B cell (primary cell): Measurements from ENCODE around the gene OTUD3. TPM values are rescaled to one million over a fixed set of nuclear protein-coding genes. Genes with fewer than 3 reads are reported as not detected.

Experiments used
- ATAC-seq: fragments of 200-7000 bp; cut with Tn5 transposase; one replicate; pipeline ENCODE4 v1.10.0; 2021; ENCODE audit warnings: low read depth, mild to moderate bottlenecking, moderate number of reproducible peaks, moderate library complexity
- CTCF ChIA-PET: fragments of 350-600 bp; sonication (Branson Sonifier 250); formaldehyde crosslinking; loops from one replicate; lab custom pipeline; 2021; ENCODE audit warnings: antibody characterized with exemption, inconsistent platforms; lab: Charles Lee
- POLR2A ChIA-PET: fragments of 350-600 bp; sonication (Branson Sonifier 250); formaldehyde crosslinking; loops from one replicate; lab custom pipeline; 2021; ENCODE audit warnings: antibody characterized with exemption; lab: Charles Lee
- DNase-seq: peaks from one replicate; pipeline ENCODE4 v3.0.0; 2013
- H2AFZ ChIP-seq: 2 replicates; pipeline ENCODE4 v1.6.1; 2012; ENCODE audit warnings: mild to moderate bottlenecking, low read depth, low read length; ENCODE audit not compliant: insufficient read depth, poor library complexity, severe bottlenecking
- H3K27ac ChIP-seq, 2 donors: 1 replicate in 1 of 2; 2 replicates in 1 of 2; pipeline ENCODE4 v1.5.1; 2012 to 2013; ENCODE audit warnings: low read length in 2 of 2, mild to moderate bottlenecking in 2 of 2, moderate library complexity in 1 of 2
- H3K27me3 ChIP-seq, 4 experiments: fragments of 200-600 bp in 1 of 4; sonication (generic) in 1 of 4; replicated peaks in 1 of 4; 1 replicate in 2 of 4; 2 replicates in 2 of 4; pipeline versions ENCODE4 v1.6.1 to v1.7.0; 2013 to 2016; ENCODE audit warnings: low read length in 3 of 4, mild to moderate bottlenecking in 2 of 4, mixed read lengths in 1 of 4, moderate library complexity in 1 of 4; ENCODE audit not compliant: insufficient read depth in 4 of 4, control insufficient read depth in 3 of 4; ENCODE audit errors: control extremely low read depth in 1 of 4
- H3K36me3 ChIP-seq, 2 experiments: replicated peaks in 1 of 2; 1 replicate in 1 of 2; 2 replicates in 1 of 2; pipeline versions ENCODE4 v1.6.1 to v1.7.1; 2013; ENCODE audit warnings: low read length in 1 of 2; ENCODE audit not compliant: insufficient read depth in 2 of 2, control insufficient read depth in 1 of 2; ENCODE audit errors: control extremely low read depth in 1 of 2, extremely low read depth in 1 of 2
- H3K4me1 ChIP-seq, 2 donors: fragments of 200-600 bp in 1 of 2; sonication (generic) in 1 of 2; 1 replicate in 1 of 2; 2 replicates in 1 of 2; pipeline versions ENCODE4 v1.5.1 to v1.6.1; 2013 to 2017; ENCODE audit warnings: low read length in 2 of 2; ENCODE audit not compliant: control insufficient read depth in 2 of 2, insufficient read depth in 2 of 2
- H3K4me2 ChIP-seq: replicated peaks from 2 replicates; pipeline ENCODE3; 2012; ENCODE audit warnings: mild to moderate bottlenecking, low read depth, low read length; ENCODE audit not compliant: poor library complexity, severe bottlenecking
- H3K4me3 ChIP-seq, 5 experiments: fragments of 200-600 bp in 1 of 5; sonication (generic) in 1 of 5; 1 replicate in 3 of 5; 2 replicates in 2 of 5; pipeline versions ENCODE4 v1.5.1 to v1.7.0; 2011 to 2016; ENCODE audit warnings: low read length in 4 of 5, mild to moderate bottlenecking in 4 of 5, low read depth in 2 of 5, control low read depth in 1 of 5, moderate library complexity in 1 of 5; ENCODE audit not compliant: insufficient read depth in 1 of 5; ENCODE audit errors: control extremely low read depth in 1 of 5, extremely low read depth in 1 of 5
- H3K79me2 ChIP-seq: fragments of 200-600 bp; sonication (generic); one replicate; pipeline ENCODE4 v1.6.0; 2016; ENCODE audit warnings: low read length; ENCODE audit not compliant: control insufficient read depth, insufficient read depth
- H3K9ac ChIP-seq: fragments of 200-600 bp; sonication (generic); 2 replicates; pipeline ENCODE4 v1.6.1; 2017; ENCODE audit warnings: mild to moderate bottlenecking, low read length, moderate library complexity
- H3K9me3 ChIP-seq, 3 donors: one replicate each; pipeline versions ENCODE4 v1.6.1 to v1.7.1; 2013; ENCODE audit warnings: low read length in 2 of 3; ENCODE audit not compliant: control insufficient read depth in 2 of 3, insufficient read depth in 1 of 3; ENCODE audit errors: control extremely low read depth in 1 of 3
- H4K20me1 ChIP-seq: 2 replicates; pipeline ENCODE4 v1.6.0; 2012; ENCODE audit warnings: mild to moderate bottlenecking, low read length; ENCODE audit not compliant: insufficient read depth, control insufficient read depth, poor library complexity, severe bottlenecking
- H3K27ac Mint-ChIP-seq: one replicate; pipeline ENCODE4 v1.8.0; 2021; ENCODE audit warnings: mixed read lengths
- H3K27me3 Mint-ChIP-seq: one replicate; pipeline ENCODE4 v1.8.0; 2021; ENCODE audit warnings: mixed read lengths
- H3K4me1 Mint-ChIP-seq: one replicate; pipeline ENCODE4 v1.8.0; 2021; ENCODE audit warnings: mixed read lengths
- H3K4me3 Mint-ChIP-seq: one replicate; pipeline ENCODE4 v1.8.0; 2021; ENCODE audit warnings: mixed read lengths
- H3K9me3 Mint-ChIP-seq: one replicate; pipeline ENCODE4 v1.8.0; 2022; ENCODE audit warnings: mixed read lengths; ENCODE audit not compliant: insufficient read depth
- CTCF ChIP-seq: fragments of 200-600 bp; IDR thresholded peaks from one replicate; pipeline ENCODE4 v1.8.0; 2022; ENCODE audit warnings: antibody characterized with exemption, mild to moderate bottlenecking
- EZH2 ChIP-seq: IDR thresholded peaks from 2 replicates; pipeline ENCODE4 v1.6.1; 2012; ENCODE audit warnings: borderline replicate concordance, low read depth, mild to moderate bottlenecking, moderate library complexity, low read length; ENCODE audit not compliant: insufficient read depth, poor library complexity, severe bottlenecking
- WGBS: methylation state at CpG from one replicate; pipeline ENCODE4 v1.1.5; 2013; ENCODE audit warnings: missing lambda C conversion rate; ENCODE audit not compliant: insufficient coverage; 5-methylcytosine and 5-hydroxymethylcytosine counted together
- intact Hi-C: fragments of 100-400 bp; cut with micrococcal nuclease; formaldehyde crosslinking; loops from one replicate; pipeline ENCODE4 v1.10.0; 2022
- polyA plus RNA-seq: library from polyadenylated mRNA; depleted of rRNA; stranded (reverse); fragments of >200 nt; gene quantifications from 2 replicates; pipeline ENCODE4 v1.2.3, GENCODE V29; 2012
- total RNA-seq, 2 donors: library from RNA; stranded (reverse); fragments of 120-200 nt in 1 of 2; gene quantifications; 1 replicate in 1 of 2; 2 replicates in 1 of 2; pipeline versions ENCODE4 v1.2.3 to v1.2.4, GENCODE V29; 2013 to 2022

OTUD3 gene
- total and polyA plus RNA-seq, 2 donors (not counting 1 experiment from before 2014, with no cell fraction given) = 4.2 to 19.6 TPM

DNA sequence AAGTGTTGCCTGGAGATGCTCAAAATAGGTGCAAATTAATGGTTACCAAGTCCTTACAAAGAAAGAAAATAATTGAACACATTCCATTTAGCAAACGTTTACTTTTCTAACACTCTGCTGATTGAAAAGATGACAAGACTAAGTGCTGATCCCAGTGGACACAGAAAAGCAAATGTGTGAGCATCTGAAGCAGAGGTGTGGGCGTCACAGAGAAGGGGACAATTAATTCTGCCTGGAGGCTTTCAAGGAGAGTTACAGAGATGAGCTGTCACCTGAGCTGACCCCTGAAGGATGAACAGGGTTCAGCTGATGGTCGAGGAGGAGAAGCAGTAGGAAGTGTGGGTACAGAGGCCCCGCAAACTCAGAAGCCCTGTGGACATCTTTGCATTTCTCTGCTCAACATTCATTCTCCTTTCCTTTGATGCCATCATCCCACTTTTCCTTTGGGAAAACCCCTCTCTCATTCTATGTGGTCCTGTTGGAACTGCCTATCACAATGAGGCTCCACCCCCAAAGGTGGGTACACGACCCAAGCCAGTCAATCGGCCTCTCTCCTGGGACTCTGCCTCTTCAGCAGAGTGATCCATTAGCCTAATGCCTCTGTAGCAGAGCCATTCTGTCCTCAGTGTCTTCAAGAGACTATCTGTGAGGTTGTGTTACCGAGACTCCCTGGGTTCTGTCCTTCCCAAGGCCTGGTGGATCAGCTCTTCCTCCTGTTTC is 58.5 kb downstream of the OTUD3 start:
- H3K27me3 ChIP-seq = peaks cover 0 to 5% (median 0%) of the 10 kb centered on the region in 4 experiments
- H2AFZ ChIP-seq = no peak overlapping the region
- H3K4me2 ChIP-seq = no peak overlapping the region
- no peaks in the 10 kb centered on the region for H3K9me3 Mint-ChIP-seq
- H3K27me3 Mint-ChIP-seq = peaks cover 4% of the 10 kb centered on the region
- WGBS = 69% methylated on average over 5 of the region's 7 CpGs
- H3K9me3 ChIP-seq = no peaks in the 10 kb centered on the region
- H3K4me3 ChIP-seq = no peak overlapping the region
- no peak overlapping the region for H3K4me3 Mint-ChIP-seq
- intact Hi-C loops = no loop called here
- H3K27ac Mint-ChIP-seq = no peak overlapping the region
- no peak overlapping the region for H3K9ac ChIP-seq
- H3K27ac ChIP-seq = no peak overlapping the region
- H3K36me3 ChIP-seq = no peaks in the 10 kb centered on the region
- TF ChIP-seq EZH2 = no peak
- no peak for TF ChIP-seq CTCF
- CTCF ChIA-PET = no interaction called here
- H3K4me1 ChIP-seq = peaks cover 0 to 3% of the 10 kb centered on the region in 2 donors
- ATAC-seq = no peak
- POLR2A ChIA-PET = no interaction called here
- DNase-seq = no peak
- no peaks in the 10 kb centered on the region for H4K20me1 ChIP-seq
- H3K79me2 ChIP-seq = no peaks in the 10 kb centered on the region
- H3K4me1 Mint-ChIP-seq = peaks cover 3% of the 10 kb centered on the region

DNA sequence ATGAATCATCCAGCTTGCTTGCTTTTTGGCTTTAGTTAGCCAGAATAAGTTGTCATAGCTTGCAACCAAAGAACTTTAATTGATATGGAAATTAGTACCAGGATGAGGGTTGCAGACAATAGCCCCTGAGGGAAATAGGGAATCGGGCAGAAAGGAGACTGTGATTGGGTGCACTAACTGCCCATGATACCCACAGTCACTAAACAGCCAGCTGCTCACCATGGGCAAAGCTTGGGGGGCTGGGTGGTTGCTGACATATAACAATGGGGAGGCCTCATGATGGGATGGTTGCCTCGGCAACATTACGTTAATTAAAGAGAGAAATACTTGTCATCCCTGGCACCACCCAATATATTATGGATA is 59.0 kb downstream of the OTUD3 start:
- H3K9me3 Mint-ChIP-seq = no peaks in the 10 kb centered on the region
- H3K9me3 ChIP-seq = no peaks in the 10 kb centered on the region
- ATAC-seq = no peak
- H3K4me2 ChIP-seq = no peak overlapping the region
- DNase-seq = no peak
- ChIA-PET POLR2A (no interaction called here), CTCF (no interaction called here)
- no peak overlapping the region for H3K4me3 ChIP-seq
- no peak overlapping the region for H2AFZ ChIP-seq
- no peak overlapping the region for H3K4me3 Mint-ChIP-seq
- WGBS = no CpG with 5 or more reads among the region's 3 CpGs
- H3K27ac ChIP-seq = no peak overlapping the region
- H3K4me1 ChIP-seq = peaks cover 0 to 2% of the 10 kb centered on the region in 2 donors
- no peaks in the 10 kb centered on the region for H3K79me2 ChIP-seq
- no peak overlapping the region for H3K9ac ChIP-seq
- peaks cover 0 to 5% (median 0%) of the 10 kb centered on the region in 4 experiments for H3K27me3 ChIP-seq
- intact Hi-C loops = no loop called here
- peaks cover 8% of the 10 kb centered on the region for H3K27me3 Mint-ChIP-seq
- no peaks in the 10 kb centered on the region for H4K20me1 ChIP-seq
- no peaks in the 10 kb centered on the region for H3K36me3 ChIP-seq
- no peak overlapping the region for H3K27ac Mint-ChIP-seq
- no peak for TF ChIP-seq CTCF
- no peak for TF ChIP-seq EZH2
- H3K4me1 Mint-ChIP-seq = peaks cover 1% of the 10 kb centered on the region
